IPS DF 6.9 (cell line): ENCODE measurements around the gene GFI1.
"Not testable (repeated sequence)": the region's sequence is repeated elsewhere in the genome, so short reads cannot be mapped to it uniquely, and the experiment has no call there.

Source experiments
- DNase-seq: peaks from one replicate; pipeline ENCODE4 v3.0.0-alpha.2; 2013; ENCODE audit warnings: low read depth, low spot score
- H3K27ac ChIP-seq: one replicate; pipeline ENCODE4 v1.5.1; 2013; ENCODE audit warnings: low read length, control low read depth
- H3K27me3 ChIP-seq: 2 replicates; pipeline ENCODE4 v1.6.1; 2013; ENCODE audit warnings: mild to moderate bottlenecking, low read length; ENCODE audit not compliant: control insufficient read depth, insufficient read depth
- H3K36me3 ChIP-seq: 2 replicates; pipeline ENCODE4 v1.6.1; 2013; ENCODE audit warnings: low read length; ENCODE audit not compliant: control insufficient read depth, insufficient read depth
- H3K4me1 ChIP-seq: 2 replicates; pipeline ENCODE4 v1.6.1; 2013; ENCODE audit warnings: low read length; ENCODE audit not compliant: control insufficient read depth, insufficient read depth
- H3K4me3 ChIP-seq: 2 replicates; pipeline ENCODE4 v1.5.1; 2013; ENCODE audit warnings: mild to moderate bottlenecking, low read length
- H3K9me3 ChIP-seq: 2 replicates; pipeline ENCODE4 v1.6.1; 2013; ENCODE audit warnings: low read length, inconsistent platforms; ENCODE audit not compliant: control insufficient read depth, insufficient read depth
- WGBS: extraction: QIAGEN DNeasy Blood & Tissue Kit; methylation state at CpG from one replicate; pipeline ENCODE4 v1.1.7; 2013; ENCODE audit warnings: mixed read lengths, missing lambda C conversion rate; ENCODE audit not compliant: insufficient read length, insufficient coverage; 5-methylcytosine and 5-hydroxymethylcytosine counted together

GFI1 gene

GRCh38 chr1:92442351-92442750 is 44.4 kb downstream of the GFI1 start:
- no peak overlapping the region for H3K27ac ChIP-seq
- H3K27me3 ChIP-seq, result no peaks in the 10 kb centered on the region
- WGBS, result no CpG with 5 or more reads among the region's 5 CpGs

GRCh38 chr1:92441697-92442342 is 44.9 kb downstream of the GFI1 start:
- Histone ChIP-seq H3K27me3 (no peaks in the 10 kb centered on the region), H3K4me1 (peaks cover 2% of the 10 kb centered on the region; the same call in 1 of the 2 replicates), H3K27ac (no peak overlapping the region), H3K36me3 (no peaks in the 10 kb centered on the region), H3K4me3 (no peak overlapping the region), H3K9me3 (no peaks in the 10 kb centered on the region; the same call in 1 of the 2 replicates)
- WGBS, result no CpG with 5 or more reads among the region's 32 CpGs
- DNase-seq, result peak; percentile 31

More at GRCh38 chr1:92442351-92442750, 44.4 kb downstream of the GFI1 start:
- peaks cover 2% of the 10 kb centered on the region; the same call in 1 of the 2 replicates for H3K4me1 ChIP-seq
- H3K36me3 ChIP-seq, result no peaks in the 10 kb centered on the region
- H3K4me3 ChIP-seq, result no peak overlapping the region
- no peak for DNase-seq
- no peaks in the 10 kb centered on the region for H3K9me3 ChIP-seq

DNA sequence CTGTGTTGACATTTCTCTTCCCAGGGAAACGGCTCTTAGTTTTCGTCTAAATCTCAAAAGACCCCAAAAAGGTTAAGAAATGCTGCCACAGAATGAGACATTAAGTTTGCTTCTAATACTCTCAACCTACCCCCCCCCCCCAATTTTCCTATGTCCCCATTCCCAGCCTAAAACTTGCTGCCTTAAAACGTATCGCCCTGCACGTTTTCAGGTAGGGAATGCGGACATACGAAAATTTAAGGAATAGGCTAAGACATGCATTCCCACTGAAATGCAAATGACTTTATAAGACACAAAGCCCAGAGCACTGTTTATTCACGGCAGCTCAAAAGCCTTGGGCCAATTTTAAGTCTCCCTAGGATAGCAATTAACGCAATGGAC is 45.4 kb downstream of the GFI1 start:
- DNase-seq, result no peak
- WGBS, result no CpG with 5 or more reads among the region's 9 CpGs
- no peaks in the 10 kb centered on the region for H3K36me3 ChIP-seq
- no peaks in the 10 kb centered on the region for H3K27me3 ChIP-seq
- H3K4me1 ChIP-seq, result peaks cover 2% of the 10 kb centered on the region; the same call in 1 of the 2 replicates
- H3K4me3 ChIP-seq, result no peak overlapping the region
- H3K27ac ChIP-seq, result no peak overlapping the region
- H3K9me3 ChIP-seq, result no peaks in the 10 kb centered on the region; the same call in 1 of the 2 replicates

GRCh38 chr1:92439291-92439690 is 47.4 kb downstream of the GFI1 start:
- Histone ChIP-seq H3K4me3 (no peak overlapping the region), H3K36me3 (no peaks in the 10 kb centered on the region), H3K27ac (no peak overlapping the region), H3K9me3 (no peaks in the 10 kb centered on the region; the same call in 1 of the 2 replicates), H3K27me3 (no peaks in the 10 kb centered on the region), H3K4me1 (peaks cover 2% of the 10 kb centered on the region; the same call in 1 of the 2 replicates)
- WGBS, result no CpG with 5 or more reads among the region's 1 CpG
- DNase-seq, result no peak

DNA sequence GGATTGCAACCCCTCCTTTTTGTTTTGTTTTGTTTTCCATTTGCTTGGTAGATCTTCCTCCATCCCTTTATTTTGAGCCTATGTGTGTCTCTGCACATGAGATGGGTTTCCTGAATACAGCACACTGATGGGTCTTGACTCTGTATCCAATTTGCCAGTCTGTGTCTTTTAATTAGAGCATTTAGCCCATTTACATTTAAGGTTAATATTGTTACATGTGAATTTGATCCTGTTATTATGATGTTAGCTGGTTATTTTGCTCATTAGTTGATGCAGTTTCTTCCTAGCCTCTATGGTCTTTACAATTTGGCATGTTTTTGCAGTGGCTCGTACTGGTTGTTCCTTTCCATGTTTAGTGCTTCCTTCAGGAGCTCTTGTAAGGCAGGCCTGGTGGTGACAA is 52.2 kb downstream of the GFI1 start:
- H3K27me3 ChIP-seq, H3K4me1 ChIP-seq, H3K36me3 ChIP-seq, DNase-seq, H3K27ac ChIP-seq, H3K9me3 ChIP-seq, H3K4me3 ChIP-seq: not testable (repeated sequence)
- no CpG with 5 or more reads among the region's 1 CpG for WGBS

- no peaks in the 10 kb centered on the region for H3K4me1 ChIP-seq
- WGBS, result no CpG with 5 or more reads among the region's 1 CpG
- H3K27me3 ChIP-seq, result no peaks in the 10 kb centered on the region
- no peak overlapping the region for H3K4me3 ChIP-seq
- no peak for DNase-seq
- H3K36me3 ChIP-seq, result no peaks in the 10 kb centered on the region
- no peaks in the 10 kb centered on the region for H3K9me3 ChIP-seq
- H3K27ac ChIP-seq, result no peak overlapping the region
These were observed 56.7 kb downstream of the GFI1 start for GRCh38 chr1:92430030-92430429.

DNA sequence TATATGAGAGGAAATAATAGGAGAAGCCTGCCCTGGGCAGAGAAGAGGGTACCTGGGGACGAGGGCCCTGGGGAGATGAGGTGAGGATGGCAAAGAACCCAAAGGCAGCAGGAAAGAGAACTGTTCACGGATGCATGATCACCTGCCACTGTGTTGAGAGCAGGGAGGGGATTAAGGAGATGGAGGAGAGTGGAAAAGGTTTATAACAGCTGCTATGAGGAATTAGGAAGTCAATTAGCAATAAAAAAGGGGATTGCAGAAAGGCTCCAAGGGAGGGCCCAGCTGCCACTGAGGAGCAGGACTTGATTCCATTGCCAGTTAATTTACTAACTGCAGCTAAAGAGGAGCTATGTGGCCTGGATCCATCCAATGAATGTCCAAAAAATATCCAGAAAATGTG is 61.1 kb downstream of the GFI1 start:
- H3K4me1 ChIP-seq, result no peaks in the 10 kb centered on the region
- no peak overlapping the region for H3K27ac ChIP-seq
- H3K36me3 ChIP-seq, result no peaks in the 10 kb centered on the region
- no peaks in the 10 kb centered on the region for H3K27me3 ChIP-seq
- no peak overlapping the region for H3K4me3 ChIP-seq
- no peak for DNase-seq
- no peaks in the 10 kb centered on the region for H3K9me3 ChIP-seq
- WGBS, result no CpG with 5 or more reads among the region's 2 CpGs
